Medulla oblongata (tissue), 1 donor: ENCODE results near the gene PTMS.
"Not testable (repeated sequence)": the region's sequence is repeated elsewhere in the genome, so short reads cannot be mapped to it uniquely, and the experiment has no call there.

Source experiments
- DNase-seq: peaks from one replicate; pipeline ENCODE4 v3.0.0-alpha.2; 2015; ENCODE audit errors: extremely low spot score

Gene PTMS, protein sequence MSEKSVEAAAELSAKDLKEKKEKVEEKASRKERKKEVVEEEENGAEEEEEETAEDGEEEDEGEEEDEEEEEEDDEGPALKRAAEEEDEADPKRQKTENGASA

DNA sequence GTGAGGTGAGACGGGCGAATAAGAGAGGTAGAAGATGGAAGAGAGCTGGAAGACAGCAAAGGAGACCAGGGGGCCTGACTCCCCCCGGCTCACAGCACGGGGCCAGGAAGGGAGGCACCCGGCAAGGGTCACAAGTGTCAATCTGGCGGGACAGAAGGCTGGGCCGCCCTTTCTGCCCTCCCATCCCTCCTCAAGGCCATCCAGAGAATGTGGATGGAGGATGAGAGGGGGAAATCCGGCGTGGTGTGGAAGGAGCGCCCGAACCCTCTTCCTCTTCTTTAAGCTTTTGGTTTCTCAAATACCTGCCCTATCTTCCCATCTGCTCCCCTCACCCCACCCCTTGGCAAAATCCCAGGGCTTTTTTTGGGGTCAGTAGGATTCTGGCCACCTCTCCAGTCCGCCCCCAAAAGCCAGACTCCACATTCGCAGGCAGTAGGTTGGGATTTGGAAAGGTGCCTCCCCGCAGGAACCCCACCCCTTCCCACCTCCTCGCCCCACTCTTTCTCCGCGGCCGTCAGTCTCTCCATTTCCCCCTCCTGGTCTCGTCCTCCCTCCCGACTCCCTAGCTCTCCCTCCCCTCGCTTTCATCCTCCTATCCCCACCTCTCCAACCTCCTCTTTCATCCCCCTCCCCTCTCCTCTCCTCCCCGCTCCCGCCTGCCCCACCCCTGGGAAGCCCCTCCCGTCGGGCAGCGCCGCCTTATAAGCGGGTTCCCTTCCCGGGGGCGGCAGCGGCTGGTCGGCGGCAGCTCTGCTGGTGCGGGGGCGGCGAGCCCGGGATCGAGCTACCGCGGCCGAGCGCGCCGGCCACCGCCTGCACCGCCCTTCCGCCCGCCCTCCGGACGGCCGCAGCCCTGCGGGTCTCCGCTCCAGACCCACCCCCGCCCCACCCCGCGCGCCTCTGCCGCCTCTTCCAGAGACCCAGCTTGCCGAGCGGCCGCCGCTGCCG lies at the start of gene PTMS:
Gene PTMS (plus strand): TSS at position 730 of the 948 bp plus-strand sequence. CDS start 343 bp downstream, outside the sequence.
- peak; percentile 51 for DNase-seq

- no peak for DNase-seq
Measured at GRCh38 chr12:6716874-6717437, 49.2 kb upstream of the PTMS start.

DNA sequence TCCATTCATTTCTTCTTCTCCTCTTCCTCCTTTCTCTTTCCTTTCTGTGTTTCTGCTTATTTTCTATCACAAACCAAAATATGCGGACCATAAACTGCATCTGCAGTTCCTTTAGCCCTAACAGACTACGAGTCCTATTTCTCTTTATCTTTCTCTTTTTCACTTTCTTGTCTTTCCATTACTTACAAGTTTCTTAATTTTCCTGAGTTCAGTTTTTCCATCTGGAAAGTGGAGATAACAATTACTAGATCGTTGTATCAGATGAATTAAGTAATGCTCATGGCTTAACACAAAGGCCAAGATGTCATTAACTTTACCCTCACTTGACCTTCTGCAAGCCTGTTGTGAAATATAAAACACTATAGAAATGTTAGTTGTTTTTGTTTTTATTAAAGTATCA lies 43.3 kb upstream of the PTMS start:
- DNase-seq, result no peak

DNA sequence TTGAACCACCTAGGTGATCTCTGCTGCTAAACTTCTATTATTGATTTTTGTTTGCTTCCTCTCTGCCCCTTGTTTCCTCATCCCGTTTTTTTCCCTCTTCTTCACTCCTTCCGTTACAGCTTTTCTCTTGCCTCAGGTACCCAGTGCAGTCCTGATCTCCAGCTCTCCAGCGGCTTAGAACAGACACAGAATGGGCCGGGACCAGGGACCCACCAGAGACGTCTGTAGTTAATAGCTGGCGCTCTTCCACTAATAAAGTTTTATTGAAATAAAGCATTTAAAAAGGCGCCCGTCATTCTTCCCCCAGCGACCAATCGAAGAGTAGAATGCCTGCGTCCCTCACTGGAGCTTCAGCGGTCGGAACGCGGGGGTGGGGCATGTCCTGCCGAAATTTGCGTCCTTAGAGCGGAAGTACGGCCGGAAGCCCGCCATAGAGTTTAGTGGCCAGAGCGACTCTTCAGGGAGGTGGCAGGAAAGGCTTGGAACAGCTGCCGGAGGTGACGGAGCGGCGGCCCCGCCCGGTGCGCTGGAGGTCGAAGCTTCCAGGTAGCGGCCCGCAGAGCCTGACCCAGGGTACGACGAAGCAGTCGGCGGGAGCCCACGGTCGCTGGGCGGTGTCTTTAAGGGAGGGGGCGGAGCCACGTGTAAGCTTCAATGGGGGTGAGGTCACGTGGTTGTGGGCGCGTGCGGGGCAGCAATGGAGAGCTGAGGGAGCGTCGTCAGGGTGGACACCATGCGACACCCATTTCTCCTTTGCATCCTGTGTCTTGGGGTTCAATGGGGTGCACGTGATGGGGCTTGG lies 42.4 kb upstream of the PTMS start, which contains the start of gene COPS7A:
Gene COPS7A (plus strand): TSS at position 440 of the 802 bp plus-strand sequence. CDS start 611 bp downstream, outside the sequence.
- DNase-seq, result peak; percentile 99

GRCh38 chr12:6724409-6724797 lies 41.8 kb upstream of the PTMS start:
- DNase-seq, result peak; percentile 34

DNA sequence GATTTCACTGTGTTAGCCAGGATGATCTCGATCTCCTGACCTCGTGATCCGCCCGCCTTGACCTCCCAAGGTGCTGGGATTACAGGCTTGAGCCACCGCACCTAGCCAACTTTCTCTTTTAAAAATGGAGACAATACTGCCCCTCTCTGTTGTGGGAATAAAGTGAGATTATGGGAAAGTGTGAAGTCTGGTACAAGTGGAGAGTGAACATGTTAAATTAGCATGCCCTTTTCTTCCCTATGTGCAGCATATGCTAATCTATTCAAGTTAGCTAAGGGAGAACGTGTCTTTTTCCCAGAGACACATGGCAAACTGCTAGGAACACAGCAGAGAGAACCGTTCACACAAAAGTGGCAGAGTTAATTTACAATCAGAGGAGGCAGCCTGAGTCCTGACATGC lies 40.8 kb upstream of the PTMS start:
- DNase-seq, result no peak

GRCh38 chr12:6729186-6729585 lies 37.0 kb upstream of the PTMS start:
- no peak for DNase-seq

GRCh38 chr12:6730169-6730568 lies 36.0 kb upstream of the PTMS start:
- DNase-seq, result no peak

- no peak for DNase-seq
Measured at GRCh38 chr12:6734506-6735387, 31.4 kb upstream of the PTMS start.

DNA sequence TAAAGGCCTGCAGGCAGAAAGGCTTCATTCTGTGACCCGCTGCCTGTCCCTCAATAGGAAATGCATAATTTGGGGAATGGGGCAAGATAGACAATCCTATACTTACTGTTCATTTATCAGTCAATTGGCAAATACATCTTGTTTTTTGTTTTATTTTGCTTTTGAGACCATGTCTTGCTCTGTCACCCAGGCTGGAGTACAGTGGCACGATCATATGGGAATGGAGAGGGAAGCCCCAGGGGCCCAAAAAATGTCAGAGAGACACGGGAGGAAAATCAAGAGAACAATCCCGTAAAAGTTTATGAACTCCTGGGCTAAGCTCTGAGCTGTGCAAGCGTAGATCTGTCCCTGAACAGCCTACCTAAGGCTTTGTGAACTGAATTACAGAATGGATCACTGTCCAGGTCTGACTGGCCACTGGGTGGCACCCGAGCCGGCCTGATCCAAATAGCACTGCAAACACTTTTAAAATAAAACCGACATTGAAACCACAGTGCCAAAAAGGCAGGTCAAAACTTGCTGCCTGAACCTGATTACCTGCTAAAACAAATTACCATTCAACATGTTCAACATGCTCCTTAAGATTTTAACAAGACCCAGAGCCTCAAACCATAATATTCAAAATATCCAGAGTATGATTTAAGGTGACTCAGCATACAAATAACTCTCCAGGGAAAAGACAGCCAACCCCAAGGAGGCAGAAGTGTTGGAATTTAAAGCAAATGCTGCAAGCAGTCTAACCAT lies 30.5 kb upstream of the PTMS start:
- peak; percentile 69 for DNase-seq

- DNase-seq, result no peak
Measured at GRCh38 chr12:6736754-6737153, 29.4 kb upstream of the PTMS start.

- DNase-seq, result not testable (repeated sequence)
Measured at GRCh38 chr12:6742080-6742479, 24.1 kb upstream of the PTMS start.

DNA sequence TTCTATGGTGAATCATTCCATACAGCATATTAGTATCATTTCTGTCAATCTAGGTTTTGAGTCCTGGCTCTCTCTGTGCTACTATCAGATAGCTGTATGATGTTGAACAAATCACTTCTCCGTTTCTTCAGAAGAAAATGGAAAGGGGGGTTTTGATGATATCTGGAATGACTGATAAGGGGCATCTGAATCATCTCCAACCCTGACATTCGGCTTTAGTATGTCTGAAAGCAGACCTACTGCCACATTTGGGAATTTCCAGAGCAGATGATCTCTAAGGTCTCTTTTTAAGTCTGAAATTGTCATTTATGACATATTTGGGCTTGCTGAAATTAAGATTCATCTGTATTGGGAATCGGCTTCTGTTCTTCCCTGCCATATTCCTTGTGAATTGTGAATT lies 23.3 kb upstream of the PTMS start:
- no peak for DNase-seq

GRCh38 chr12:6743300-6743699 lies 22.9 kb upstream of the PTMS start:
- not testable (repeated sequence) for DNase-seq

DNA sequence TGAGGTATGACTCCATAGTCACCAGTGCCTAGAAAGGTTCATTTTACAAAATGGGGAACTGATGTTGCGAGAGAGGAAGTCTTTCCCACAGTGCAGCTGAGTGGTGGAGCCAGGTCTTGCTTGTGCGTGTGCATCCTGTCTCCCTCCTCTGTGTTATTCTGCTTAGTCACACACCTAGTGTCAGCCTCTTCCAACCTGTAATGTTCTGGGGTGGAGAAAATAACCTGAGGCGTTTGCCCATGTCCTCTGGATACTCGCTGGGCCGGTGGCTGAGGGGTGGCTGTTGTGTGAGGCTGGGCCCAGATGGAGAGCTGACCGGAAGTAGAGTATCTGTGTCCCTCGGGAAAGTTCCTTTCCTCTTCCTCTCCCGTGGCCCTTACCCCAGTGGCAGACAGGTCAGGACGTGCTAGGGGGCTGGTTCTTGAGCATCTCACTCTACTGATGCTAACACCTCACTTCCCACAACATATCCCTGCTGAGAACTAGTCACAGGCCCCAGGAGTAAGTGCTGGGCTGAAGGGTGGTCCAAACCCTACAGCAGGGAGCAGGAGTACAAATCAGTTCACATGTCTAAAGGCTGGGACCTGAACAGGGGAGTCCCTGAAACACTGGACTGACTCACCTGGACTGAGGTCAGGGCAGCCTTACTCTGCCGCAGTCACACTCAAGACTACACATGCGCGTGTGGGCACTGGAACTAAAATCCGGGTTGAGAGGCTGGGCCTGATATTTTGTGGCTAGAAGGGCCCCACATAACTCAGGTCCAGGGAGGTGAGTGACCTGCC lies 20.2 kb upstream of the PTMS start:
- no peak for DNase-seq

GRCh38 chr12:6747216-6747615 lies 18.9 kb upstream of the PTMS start:
- no peak for DNase-seq

GRCh38 chr12:6748761-6749160 lies 17.4 kb upstream of the PTMS start:
- DNase-seq, result no peak

GRCh38 chr12:6750506-6750905 lies 15.7 kb upstream of the PTMS start:
- DNase-seq, result no peak

DNA sequence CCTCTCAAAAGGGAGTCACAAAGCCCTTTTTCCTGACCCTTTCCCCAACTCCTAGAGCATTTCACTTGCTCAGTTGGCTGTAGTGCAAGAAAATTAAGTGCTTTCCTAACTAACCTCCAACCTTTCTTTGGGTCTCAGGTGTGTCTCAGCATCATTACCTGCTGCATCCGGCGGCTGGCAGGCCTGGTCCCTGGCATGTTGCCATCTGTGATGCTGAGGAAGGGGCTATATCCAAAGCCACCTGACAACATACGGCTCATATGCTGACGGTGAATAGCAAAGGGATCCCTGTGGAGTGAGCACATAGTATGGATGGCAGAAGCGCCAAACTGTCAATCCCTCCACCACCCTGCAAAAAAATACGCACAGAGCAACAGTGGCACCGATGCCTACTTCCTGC lies 14.4 kb upstream of the PTMS start:
- DNase-seq, result no peak
